Peyer's patch (tissue), 4 donors: Measurements from ENCODE around the gene PCGF3. TPM values are rescaled to one million over a fixed set of nuclear protein-coding genes. Genes with fewer than 3 reads are reported as not detected.

Experiments
- DNase-seq, 3 donors: peaks; one replicate each; pipeline ENCODE4 v3.0.0-alpha.2; 2017 to 2019
- H3K27ac ChIP-seq, 4 donors: fragments of 200-600 bp; sonication (generic); one replicate each; pipeline ENCODE4 v1.5.1; 2016 to 2019
- H3K27me3 ChIP-seq, 2 donors: fragments of 200-600 bp; sonication (generic); one replicate each; pipeline ENCODE4 v1.5.1; 2019
- H3K36me3 ChIP-seq, 3 donors: fragments of 200-600 bp; sonication (generic); one replicate each; pipeline ENCODE4 v1.5.1; 2016 to 2019
- H3K4me1 ChIP-seq, 4 donors: fragments of 200-600 bp; sonication (generic); one replicate each; pipeline ENCODE4 v1.5.1; 2016 to 2019
- H3K4me3 ChIP-seq, 4 donors: fragments of 200-600 bp; sonication (generic); 1 replicate in 3 of 4; 2 replicates in 1 of 4; pipeline ENCODE4 v1.5.1; 2016 to 2019; ENCODE audit warnings: mild to moderate bottlenecking in 1 of 4
- H3K9me3 ChIP-seq, 4 donors: fragments of 200-600 bp; sonication (generic); one replicate each; pipeline ENCODE4 v1.5.1; 2016 to 2019; ENCODE audit warnings: mild to moderate bottlenecking in 1 of 4
- CTCF ChIP-seq, 6 experiments: fragments of 450-650 bp in 4 of 6; fragments of 200-600 bp in 2 of 6; sonication (generic) in 1 of 6; IDR thresholded peaks; one replicate each; pipeline ENCODE4 v1.5.1; 2017 to 2019; ENCODE audit warnings: antibody characterized with exemption in 6 of 6, mild to moderate bottlenecking in 3 of 6, moderate library complexity in 1 of 6
- POLR2A ChIP-seq, 2 donors: fragments of 450-650 bp; IDR thresholded peaks; one replicate each; pipeline ENCODE4 v1.5.1; 2017; ENCODE audit warnings: antibody characterized with exemption in 2 of 2, mild to moderate bottlenecking in 2 of 2, moderate library complexity in 2 of 2
- total RNA-seq, 4 donors: library from RNA; depleted of rRNA; stranded (reverse); fragments of >200 nt; gene quantifications; one replicate each; pipeline ENCODE4 v1.1.0, GENCODE V29; 2016

Gene PCGF3
- total RNA-seq, 4 donors from 2014 or later = 58.3 to 168 (median 93.0) TPM

GRCh38 chr4:786074-786741, 80.6 kb downstream of the PCGF3 start:
- peaks cover 0 to 26% of the 10 kb centered on the region in 2 donors for H3K27me3 ChIP-seq
- peak overlapping the region in 3 of 4 donors; percentile 5 to 42 (median 7) for H3K27ac ChIP-seq
- DNase-seq = no peak
- TF ChIP-seq CTCF (IDR thresholded peaks at IDR 0.05) = no peak
- H3K4me1 ChIP-seq = peaks cover 0 to 40% (median 11%) of the 10 kb centered on the region in 4 donors
- no peaks in the 10 kb centered on the region for H3K36me3 ChIP-seq
- H3K9me3 ChIP-seq = no peaks in the 10 kb centered on the region
- peak overlapping the region; percentile 15 to 46 (median 40) for H3K4me3 ChIP-seq

- peak overlapping the region in 2 of 4 donors; percentile 45 to 46 for H3K4me3 ChIP-seq
Observed at GRCh38 chr4:786861-787300, 81.2 kb downstream of the PCGF3 start.

GRCh38 chr4:787561-787981, 81.9 kb downstream of the PCGF3 start:
- peaks cover 0 to 43% (median 16%) of the 10 kb centered on the region in 4 donors for H3K4me1 ChIP-seq
- no peaks in the 10 kb centered on the region for H3K36me3 ChIP-seq
- H3K27me3 ChIP-seq = peaks cover 0 to 29% of the 10 kb centered on the region in 2 donors
- H3K4me3 ChIP-seq = no peak overlapping the region
- H3K9me3 ChIP-seq = no peaks in the 10 kb centered on the region
- TF ChIP-seq CTCF (IDR thresholded peaks at IDR 0.05) (no peak), POLR2A (IDR thresholded peaks at IDR 0.05) (no peak)
- H3K27ac ChIP-seq = peak overlapping the region in 1 of 4 donors; percentile 5
- no peak for DNase-seq

More at GRCh38 chr4:786861-787300, 81.2 kb downstream of the PCGF3 start:
- peak overlapping the region in 2 of 4 donors; percentile 42 to 43 for H3K27ac ChIP-seq
- DNase-seq = no peak
- H3K36me3 ChIP-seq = no peaks in the 10 kb centered on the region
- H3K9me3 ChIP-seq = no peaks in the 10 kb centered on the region
- TF ChIP-seq CTCF (IDR thresholded peaks at IDR 0.05) (peak in 2 of 6 experiments; percentile 8 to 13), POLR2A (IDR thresholded peaks at IDR 0.05) (no peak)
- peaks cover 0 to 40% (median 12%) of the 10 kb centered on the region in 4 donors for H3K4me1 ChIP-seq
- H3K27me3 ChIP-seq = peaks cover 0 to 29% of the 10 kb centered on the region in 2 donors

GRCh38 chr4:788006-788635, 82.5 kb downstream of the PCGF3 start:
- Histone ChIP-seq H3K4me3 (no peak overlapping the region), H3K27ac (peak overlapping the region in 1 of 4 donors; percentile 5), H3K36me3 (no peaks in the 10 kb centered on the region), H3K27me3 (peaks cover 0 to 29% of the 10 kb centered on the region in 2 donors), H3K9me3 (no peaks in the 10 kb centered on the region), H3K4me1 (peaks cover 0 to 43% (median 20%) of the 10 kb centered on the region in 4 donors)
- DNase-seq = no peak
- TF ChIP-seq CTCF (IDR thresholded peaks at IDR 0.05) (no peak), POLR2A (IDR thresholded peaks at IDR 0.05) (no peak)

GRCh38 chr4:788636-789297, 83.1 kb downstream of the PCGF3 start:
- DNase-seq = no peak
- H3K4me3 ChIP-seq = no peak overlapping the region
- H3K27me3 ChIP-seq = peaks cover 0 to 34% of the 10 kb centered on the region in 2 donors
- peaks cover 0 to 40% (median 22%) of the 10 kb centered on the region in 4 donors for H3K4me1 ChIP-seq
- no peak for TF ChIP-seq POLR2A (IDR thresholded peaks at IDR 0.05)
- TF ChIP-seq CTCF (IDR thresholded peaks at IDR 0.05) = no peak
- no peak overlapping the region for H3K27ac ChIP-seq
- H3K36me3 ChIP-seq = no peaks in the 10 kb centered on the region
- H3K9me3 ChIP-seq = peaks cover 0 to 2% (median 0%) of the 10 kb centered on the region in 4 donors
